GM11168 (cell line): ENCODE results near the gene RBM34.

Source experiments
- in situ Hi-C: fragments of 300-500 bp; cut with MboI; formaldehyde crosslinking; loops from one replicate; pipeline ENCODE4 v1.12.0; 2022; ENCODE audit warnings: low sequenced_read_pairs; ENCODE audit not compliant: unreplicated experiment

RBM34 gene

DNA sequence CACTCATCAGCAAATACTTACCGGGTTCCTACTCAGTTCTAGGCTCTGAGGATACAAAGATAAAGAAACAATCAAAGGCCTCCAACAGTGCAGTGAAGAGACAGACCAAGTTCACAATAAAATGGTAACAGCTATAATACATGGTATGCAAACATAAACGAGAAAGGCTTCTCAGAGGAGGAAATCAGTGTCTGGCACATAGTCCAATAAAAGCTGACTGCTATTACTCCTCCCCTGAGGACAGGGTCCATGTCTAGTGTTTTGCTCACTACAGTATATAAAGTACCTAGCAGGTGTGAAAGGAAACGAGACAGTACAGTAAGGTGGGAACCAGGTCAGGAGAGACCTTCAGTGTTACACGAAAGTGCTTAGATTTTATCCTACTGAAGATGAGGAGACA, 4.3 kb downstream of the RBM34 start:
- in situ Hi-C loops = no loop called here

DNA sequence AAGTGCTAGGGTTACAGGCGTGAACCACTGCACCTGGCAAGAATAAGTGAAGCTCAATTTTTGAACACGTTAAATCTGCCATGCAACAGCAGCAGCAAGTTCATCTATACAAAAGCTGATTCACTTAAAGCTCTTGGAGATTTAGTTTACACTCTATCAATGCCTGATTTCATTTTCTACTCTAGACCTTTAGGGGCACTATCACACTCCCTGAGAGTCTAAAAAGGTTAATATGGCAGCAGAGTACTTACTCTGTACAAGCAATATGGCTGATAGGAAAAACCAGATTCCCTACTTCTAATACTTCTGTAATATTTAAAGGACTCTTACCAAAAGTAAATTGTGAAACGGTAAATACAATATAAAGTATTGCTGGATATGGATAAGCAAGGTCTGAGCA, 4.8 kb downstream of the RBM34 start:
- in situ Hi-C loops = no loop called here

GRCh38 chr1:235152235-235152634, 8.8 kb downstream of the RBM34 start:
- in situ Hi-C loops = no loop called here

DNA sequence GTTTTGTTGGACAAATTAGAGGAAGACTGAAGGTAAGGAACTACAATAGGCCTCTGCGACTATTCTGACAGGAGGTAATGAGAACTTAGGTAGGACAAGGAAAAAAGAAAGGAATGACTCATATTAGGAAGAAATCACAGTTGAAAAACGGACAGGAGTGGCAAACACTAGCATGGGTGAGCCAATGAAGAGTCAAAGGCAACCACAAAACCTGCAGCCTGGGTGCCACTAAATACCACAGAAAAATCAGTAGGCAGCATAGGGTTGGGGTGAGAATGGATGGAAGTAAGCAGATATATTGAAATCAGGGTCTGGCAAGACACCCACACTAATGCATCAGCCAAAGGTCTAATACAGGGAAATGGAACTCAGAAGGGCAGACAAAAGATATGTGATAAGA, 10.0 kb downstream of the RBM34 start:
- in situ Hi-C loops = no loop called here

- in situ Hi-C loops = no loop called here
Measured at GRCh38 chr1:235149824-235150223, 11.2 kb downstream of the RBM34 start.

GRCh38 chr1:235147269-235147668, 13.8 kb downstream of the RBM34 start:
- in situ Hi-C loops = no loop called here

DNA sequence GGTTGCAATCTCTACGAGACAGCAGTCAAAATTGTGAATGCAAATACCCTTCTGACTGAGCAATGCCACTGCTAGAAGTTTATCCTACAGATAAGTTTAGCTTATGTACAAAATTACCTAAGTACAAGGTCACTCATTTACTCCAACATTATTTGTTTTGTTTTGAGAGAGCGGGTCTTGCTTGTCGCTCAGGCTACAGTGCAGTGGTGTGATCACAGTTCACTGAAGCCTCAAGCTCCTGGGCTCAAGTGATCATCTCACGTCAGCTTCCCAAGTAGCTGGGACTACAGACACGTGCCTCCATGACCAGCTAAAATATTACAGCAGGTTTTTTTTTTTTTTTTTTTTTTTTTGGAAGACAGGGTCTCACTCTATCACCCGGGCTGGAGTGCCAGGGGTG, 15.4 kb downstream of the RBM34 start:
- in situ Hi-C loops = no loop called here

- in situ Hi-C loops = no loop called here
Measured at GRCh38 chr1:235142991-235143390, 18.1 kb downstream of the RBM34 start.

DNA sequence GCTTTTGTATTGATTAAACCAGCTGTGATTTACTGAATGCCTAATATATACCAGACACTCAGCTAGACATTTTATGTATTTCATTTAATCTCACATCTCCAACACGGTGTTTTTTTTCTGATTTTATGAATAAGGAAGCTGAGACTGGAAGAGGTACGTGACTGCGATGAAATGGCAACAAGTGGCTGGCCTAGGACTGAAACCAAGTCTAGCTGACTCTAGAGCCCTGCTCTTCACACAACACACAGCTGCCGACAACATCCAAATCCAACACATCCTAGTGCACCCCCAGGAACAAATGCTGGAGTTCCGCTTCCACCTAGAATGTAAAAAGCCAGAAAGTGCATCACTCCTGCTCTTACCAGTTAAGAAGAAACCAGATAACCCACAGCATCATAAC, 21.7 kb downstream of the RBM34 start:
- in situ Hi-C loops = no loop called here

DNA sequence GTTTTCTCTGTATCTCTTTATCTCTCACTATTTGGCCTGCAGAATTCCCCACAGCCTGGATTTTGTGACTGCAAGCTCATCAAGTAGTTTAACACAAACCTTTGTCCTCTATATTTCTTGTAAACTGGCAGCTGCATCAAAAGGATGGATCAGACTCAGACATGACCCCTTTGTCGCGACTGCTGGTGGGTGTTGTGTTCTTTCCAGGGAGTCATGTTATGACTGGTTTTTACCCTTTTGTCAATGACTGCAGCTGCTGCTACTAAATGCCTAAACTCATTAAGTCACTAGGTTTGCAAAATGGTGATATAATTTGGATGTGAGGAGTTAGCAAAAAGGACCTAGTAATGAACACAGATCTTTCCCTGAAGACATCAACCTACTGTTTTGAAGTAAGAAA, 22.2 kb downstream of the RBM34 start:
- in situ Hi-C loops = no loop called here

GRCh38 chr1:235136111-235136510, 24.9 kb downstream of the RBM34 start:
- in situ Hi-C loops = no loop called here

DNA sequence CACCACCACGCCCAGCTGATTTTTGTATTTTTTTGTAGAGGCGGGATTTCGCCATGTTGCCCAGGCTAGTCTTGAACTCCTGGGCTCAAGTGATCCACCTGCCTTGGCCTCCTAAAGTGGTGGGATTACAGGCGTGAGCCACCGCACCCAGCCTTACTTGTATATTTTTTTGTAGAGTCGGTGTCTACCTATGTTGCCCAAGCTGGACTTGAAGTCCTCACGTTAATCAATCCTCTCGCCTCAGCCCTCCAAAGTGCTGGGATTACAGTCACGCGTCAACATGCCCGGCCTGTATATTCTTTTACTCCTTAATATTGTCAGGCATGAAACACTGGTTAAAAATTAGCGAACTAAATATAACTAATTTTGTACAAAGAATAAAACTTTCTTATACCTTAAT, 26.9 kb downstream of the RBM34 start:
- in situ Hi-C loops = no loop called here

GRCh38 chr1:235133086-235133485, 28.0 kb downstream of the RBM34 start:
- in situ Hi-C loops = no loop called here

GRCh38 chr1:235131961-235132360, 29.1 kb downstream of the RBM34 start:
- in situ Hi-C loops = no loop called here

DNA sequence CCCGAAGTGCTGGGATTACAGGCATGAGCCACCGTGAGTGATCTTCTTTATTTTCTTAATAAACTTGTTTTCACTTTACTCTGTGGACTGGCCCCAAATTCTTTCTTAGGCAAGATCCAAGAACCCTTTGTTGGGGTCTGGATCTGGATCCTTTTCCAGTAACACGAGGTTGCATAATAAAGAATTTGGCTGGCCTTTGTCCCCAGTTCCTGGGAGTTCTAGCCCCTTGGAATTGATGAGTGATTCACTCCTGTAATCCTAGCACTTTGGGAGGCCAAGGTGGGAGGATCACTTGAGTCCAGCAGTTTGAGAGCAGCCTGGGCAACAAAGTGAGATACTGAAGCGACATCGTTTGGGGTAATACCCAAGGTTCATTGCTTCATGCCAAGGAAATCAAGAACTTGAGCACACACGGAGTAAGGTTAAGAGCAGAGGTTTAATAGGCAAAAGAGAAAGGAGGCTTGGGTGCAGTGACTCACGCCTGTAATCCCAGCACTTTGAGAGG, 30.2 kb downstream of the RBM34 start:
- in situ Hi-C loops = no loop called here

DNA sequence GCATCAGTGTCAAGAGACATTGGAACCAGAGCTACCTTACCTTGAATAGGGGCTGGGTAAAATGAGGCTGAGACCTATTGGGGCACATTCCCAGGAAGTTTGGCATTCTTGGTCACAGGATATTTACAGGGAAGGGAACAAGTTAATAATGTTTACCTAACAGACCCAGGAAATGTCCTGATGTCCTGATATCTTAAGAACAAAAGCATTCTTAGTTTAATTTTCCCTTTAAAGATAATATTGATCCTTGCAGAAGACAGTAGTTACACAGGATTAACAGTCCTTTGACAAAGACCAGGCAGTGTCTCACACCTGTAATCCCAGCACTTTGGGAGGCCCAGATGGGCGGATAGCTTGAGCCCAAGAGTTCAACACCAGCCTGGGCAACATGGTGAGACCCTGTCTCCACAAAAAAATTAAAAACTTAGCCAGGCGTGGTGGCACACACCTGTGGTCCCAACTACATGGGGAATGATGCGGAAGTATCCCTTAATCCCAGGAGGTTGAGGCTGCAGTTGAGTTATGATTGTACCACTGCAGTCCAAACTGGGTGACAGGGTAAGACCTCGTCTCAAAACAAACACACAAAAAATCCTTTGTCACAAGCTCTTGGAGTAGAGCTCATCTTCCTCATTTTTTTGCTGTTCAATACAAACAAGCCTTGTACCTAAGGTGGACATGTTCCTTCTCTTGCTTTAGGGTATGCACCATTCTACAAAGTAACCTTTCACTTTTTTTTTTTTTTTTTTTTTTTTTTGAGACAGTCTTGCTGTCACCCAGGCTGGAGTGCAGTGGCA, 31.1 kb downstream of the RBM34 start:
- in situ Hi-C loops = no loop called here

DNA sequence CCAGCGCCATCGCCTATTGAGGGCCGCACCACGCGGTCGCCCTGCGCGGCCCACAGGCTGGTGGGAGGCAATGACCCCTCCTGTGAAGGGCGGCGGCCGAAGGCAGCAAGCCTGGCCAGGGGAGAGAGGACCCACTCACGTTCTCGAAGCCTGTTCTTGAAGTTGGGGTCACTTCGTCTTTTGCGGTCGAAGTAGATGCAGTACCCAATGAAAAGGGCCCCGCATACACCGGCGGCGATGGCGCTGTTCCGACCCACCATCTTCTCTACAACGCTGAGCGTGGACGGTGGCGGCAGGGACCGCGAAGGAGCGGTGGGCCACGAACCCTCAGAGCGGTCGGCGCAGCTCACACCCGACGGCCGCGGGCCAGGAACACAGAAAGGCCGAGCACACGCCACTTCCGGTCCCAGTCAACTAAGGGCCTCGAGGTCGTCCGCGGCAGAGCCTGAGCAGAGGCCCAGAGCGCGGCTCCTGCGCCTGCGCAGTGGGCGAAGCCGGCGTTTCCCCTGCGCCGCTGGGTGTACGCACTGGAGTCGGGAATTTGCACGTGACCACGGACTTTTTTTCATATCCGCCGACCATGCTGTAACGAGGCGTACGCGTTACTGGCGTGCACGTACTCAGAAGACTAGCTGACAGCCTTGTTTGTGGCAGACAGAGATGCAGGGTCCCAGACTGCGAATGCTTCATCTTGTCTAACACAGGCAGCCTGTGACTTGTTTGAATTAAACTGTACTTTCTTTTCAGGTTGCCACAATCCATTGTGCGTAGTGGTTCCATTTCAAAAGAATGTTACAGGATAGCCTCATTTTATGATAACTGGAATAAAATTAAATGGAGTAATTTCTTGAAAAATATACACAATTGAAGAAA, 32.4 kb downstream of the RBM34 start, which contains the start of gene TOMM20:
Gene TOMM20 (minus strand): TSS at position 382 of the 873 bp plus-strand sequence. CDS start 122 bp downstream, at position 260.
- in situ Hi-C loops = no loop called here

DNA sequence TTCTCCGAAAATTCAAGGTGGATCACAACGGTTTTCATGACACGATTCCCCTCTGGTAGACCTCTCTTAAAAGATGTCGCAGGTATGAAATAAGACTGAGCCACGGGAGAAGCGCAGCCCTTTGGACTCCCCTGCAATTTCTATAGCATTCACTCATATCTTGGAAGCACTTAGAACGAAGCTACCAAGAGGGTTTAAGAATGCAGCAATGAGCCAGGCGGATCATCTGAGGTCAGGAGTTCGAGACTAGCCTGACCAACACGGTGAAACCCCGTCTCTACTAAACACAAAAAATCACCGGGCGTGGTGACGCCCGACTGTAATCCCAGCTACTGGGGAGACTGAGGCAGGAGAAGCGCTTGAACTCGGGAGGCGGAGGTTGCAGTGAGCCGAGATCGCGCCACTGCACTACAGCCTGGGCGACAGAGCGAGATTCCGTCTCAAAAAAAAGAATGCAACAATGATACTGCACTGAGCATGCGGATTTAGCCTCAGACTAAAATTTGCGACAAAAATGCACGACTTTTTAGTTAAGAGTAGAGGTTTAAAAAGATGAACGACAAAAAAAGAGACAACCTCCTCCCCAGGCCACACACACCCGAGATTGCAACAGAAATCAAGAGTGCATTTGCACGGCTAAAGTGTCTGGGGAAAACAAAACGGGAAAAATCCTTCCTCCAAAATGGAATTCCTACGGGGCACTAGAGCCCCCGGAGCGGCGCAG, 33.2 kb downstream of the RBM34 start:
- in situ Hi-C loops = no loop called here

DNA sequence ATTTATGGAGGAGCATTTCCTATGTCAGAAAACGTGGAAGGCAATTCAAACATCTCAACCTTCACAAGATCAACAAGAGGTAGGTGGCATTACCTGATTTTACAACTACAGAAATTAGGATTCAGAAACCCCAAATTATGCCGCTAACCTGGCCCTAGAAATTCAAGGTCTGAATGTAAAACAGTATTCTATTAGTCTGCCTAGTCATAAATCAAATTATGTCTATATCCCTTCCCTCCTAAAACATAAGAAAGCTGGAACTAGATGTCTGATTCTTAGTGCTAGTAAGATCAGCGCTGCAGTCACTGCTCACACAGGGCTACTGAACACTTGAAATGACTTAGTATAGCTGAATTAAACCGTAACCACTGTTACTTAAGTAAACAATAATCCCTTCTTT, 33.8 kb downstream of the RBM34 start:
- in situ Hi-C loops = no loop called here

DNA sequence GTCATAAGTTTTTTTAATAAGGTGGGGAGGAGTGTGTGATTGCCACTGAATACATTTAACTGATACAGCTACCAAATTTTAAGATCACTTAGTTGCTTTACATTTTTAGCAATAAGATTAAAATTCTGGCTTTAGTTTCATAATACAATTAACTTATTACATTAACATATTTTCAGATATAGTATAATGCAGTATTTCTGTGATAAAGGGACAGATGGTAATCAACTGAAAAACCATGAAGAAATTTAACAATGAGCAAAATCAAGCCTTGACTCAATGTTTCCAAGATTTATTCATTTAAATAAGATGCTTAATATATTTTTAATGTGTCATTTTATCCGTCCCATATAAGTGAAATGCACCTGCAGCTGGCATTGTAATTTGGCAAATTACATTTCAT, 36.4 kb downstream of the RBM34 start:
- in situ Hi-C loops = no loop called here

DNA sequence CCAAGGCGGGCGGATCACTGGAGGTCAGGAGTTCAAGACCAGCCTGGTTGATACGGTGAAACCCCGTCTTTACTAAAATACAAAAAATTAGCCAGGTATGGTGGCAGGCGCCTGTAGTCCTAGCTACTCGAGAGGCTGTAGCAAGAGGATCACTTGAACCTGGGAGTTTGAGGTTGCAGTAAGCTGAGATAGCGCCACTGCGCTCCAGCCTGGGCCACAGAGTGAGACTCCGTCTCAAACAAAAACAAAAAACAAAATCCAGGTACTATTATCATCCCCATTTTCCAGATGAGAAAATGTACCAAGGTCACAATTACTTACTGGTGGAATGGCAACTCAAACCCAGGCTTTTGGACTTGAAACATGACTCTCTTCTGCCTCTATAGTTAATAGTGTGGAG, 36.9 kb downstream of the RBM34 start:
- in situ Hi-C loops = no loop called here
